GM19238 (cell line): ENCODE data around the gene ACKR3.

Experiments
- DNase-seq: peaks from one replicate; pipeline ENCODE4 v3.0.0; 2011; ENCODE audit warnings: low spot score; ENCODE audit not compliant: insufficient read length

The ACKR3 gene

DNA sequence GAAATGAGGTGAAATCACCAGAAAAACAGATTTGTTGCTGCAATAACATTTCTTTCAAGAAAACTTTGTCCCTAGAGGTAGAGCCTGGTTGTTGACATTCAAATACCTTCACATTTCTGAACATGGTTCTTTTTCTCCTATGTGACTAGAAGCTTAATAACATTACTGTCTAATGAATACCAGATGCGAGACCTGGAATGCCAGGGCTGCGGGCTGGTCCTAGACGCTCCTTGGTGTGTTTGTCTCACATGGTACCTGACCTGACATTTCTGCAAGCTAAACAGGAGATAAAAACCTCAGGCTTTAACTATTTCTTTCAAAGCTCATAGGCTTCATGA, 38.5 kb downstream of the ACKR3 start:
- DNase-seq: no peak

GRCh38 chr2:236608710-236609109, 39.1 kb downstream of the ACKR3 start:
- DNase-seq: no peak

GRCh38 chr2:236610991-236611821, 41.6 kb downstream of the ACKR3 start:
- no peak for DNase-seq

- no peak for DNase-seq
These were observed 43.1 kb downstream of the ACKR3 start for GRCh38 chr2:236612737-236613136.

DNA sequence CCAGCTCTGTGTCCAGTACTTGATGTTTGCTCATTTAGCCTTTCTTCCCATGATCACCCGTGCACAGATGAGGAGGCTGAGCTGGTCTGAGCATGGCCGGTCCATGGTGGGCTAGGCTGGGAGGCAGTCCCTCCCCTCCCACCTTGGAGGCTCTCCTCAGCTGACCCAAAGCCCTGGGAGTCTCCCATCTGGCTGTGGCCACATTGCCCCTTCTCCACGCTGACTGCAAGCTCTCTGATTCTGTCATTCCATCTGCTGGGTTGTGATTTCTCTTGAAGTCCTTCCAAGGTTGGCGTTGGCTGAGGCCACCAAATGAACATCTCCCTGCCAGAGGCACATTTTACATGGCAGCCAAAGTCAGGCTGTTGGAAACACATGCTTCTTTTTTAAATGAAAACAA, 44.0 kb downstream of the ACKR3 start:
- no peak for DNase-seq

DNA sequence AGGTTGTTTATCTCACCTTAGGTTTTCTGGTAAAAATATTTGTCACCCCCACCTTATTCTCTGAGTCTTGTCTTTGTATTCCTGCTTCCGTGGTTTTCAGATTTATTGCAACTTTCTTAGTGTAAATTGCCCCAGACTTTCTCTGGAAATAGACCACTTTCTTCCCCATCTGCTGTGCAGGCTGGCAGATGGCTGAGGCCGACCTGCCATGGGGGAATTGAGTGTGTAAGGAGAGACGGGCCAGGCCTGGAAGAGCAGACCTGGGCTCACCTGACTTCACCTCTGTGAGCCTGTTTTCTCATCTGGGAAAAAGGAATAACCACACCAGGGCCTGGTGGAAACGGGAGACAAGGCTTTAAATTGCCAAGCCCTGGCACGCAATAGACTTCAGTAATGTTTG, 44.9 kb downstream of the ACKR3 start:
- DNase-seq: no peak

GRCh38 chr2:236616031-236616430, 46.4 kb downstream of the ACKR3 start:
- no peak for DNase-seq

DNA sequence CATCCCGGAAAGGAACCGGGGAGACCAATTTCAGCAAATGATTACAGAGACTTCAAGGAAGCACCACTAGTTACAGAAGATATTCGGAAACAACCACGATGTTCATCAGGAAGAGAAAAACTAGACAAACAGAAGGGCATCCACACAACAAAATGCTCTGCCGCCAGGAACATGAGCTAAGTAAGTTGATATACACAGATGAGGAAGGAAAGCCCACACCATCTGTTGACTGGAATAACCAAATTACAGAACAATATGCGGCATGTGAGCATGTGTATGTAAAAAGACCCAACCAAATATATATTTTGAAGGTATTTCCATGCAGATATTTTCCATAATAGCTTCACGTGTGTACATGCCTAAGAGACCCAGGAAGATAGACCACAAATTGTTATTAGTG, 47.0 kb downstream of the ACKR3 start:
- no peak for DNase-seq

- no peak for DNase-seq
These were observed 47.7 kb downstream of the ACKR3 start for GRCh38 chr2:236617221-236617737.

- no peak for DNase-seq
These were observed 48.2 kb downstream of the ACKR3 start for GRCh38 chr2:236617796-236618195.

GRCh38 chr2:236618370-236618769, 48.7 kb downstream of the ACKR3 start:
- no peak for DNase-seq

DNA sequence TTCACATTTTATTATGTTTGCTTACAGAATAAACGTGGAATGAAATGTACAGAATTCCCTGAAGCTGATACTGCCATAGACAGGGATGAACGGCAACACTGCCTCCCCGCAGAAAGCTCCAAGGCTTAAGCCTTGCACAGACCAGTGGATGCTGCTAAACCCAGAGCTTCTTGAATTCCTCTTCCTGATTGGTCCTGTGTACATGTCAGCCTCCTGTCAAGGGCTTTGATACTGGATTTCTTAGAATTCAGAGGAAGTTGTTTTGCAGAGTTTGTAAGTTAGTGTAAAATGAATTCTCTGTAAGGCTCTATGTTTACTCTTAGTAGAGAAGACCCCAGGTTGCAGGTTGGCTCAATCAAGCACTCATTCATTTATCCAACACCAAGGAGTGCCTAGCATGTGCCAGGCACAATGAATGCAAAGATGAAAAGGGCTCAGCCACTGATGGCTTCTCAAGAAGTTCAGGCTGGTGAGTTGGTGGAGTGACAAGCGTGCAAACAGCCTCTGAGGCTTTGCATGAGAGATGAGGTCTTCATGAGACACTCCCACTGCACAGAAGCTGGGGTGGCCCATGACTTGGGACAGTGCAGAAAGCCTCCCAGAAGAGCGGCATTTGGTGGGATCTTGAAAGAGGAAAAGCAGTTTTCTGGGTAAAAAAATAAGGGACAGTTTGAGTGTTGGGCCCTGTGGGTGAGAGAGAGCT, 50.4 kb downstream of the ACKR3 start:
- DNase-seq: no peak

- no peak for DNase-seq
These were observed 52.2 kb downstream of the ACKR3 start for GRCh38 chr2:236621786-236622185.

DNA sequence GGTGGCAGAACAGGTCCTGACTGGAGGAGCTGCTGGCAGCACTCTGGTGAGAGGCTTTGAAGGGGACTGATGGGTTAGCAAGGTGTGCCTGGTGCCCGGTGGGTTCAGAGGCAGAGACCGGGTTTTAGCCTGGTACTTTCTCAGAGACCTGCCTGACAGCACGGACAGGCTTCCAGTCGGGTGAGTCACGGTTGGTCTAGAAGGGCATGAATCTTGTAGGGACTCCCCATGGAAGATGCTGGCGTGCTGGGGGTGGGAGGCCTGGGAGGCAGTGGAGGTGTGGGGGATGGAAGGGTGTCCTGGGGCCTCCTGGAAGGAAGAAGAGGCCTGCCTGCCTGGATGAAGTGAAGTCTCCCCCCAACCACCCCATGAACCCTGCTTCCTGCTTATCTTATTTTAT, 52.6 kb downstream of the ACKR3 start:
- no peak for DNase-seq

GRCh38 chr2:236622660-236623059, 53.0 kb downstream of the ACKR3 start:
- DNase-seq: no peak

- no peak for DNase-seq
These were observed 54.2 kb downstream of the ACKR3 start for GRCh38 chr2:236623816-236624215.

- no peak for DNase-seq
These were observed 55.6 kb downstream of the ACKR3 start for GRCh38 chr2:236625156-236625690.

- no peak for DNase-seq
These were observed 56.9 kb downstream of the ACKR3 start for GRCh38 chr2:236626391-236627150.

GRCh38 chr2:236627193-236627592, 57.6 kb downstream of the ACKR3 start:
- no peak for DNase-seq

- DNase-seq: no peak
These were observed 58.2 kb downstream of the ACKR3 start for GRCh38 chr2:236627841-236628240.

DNA sequence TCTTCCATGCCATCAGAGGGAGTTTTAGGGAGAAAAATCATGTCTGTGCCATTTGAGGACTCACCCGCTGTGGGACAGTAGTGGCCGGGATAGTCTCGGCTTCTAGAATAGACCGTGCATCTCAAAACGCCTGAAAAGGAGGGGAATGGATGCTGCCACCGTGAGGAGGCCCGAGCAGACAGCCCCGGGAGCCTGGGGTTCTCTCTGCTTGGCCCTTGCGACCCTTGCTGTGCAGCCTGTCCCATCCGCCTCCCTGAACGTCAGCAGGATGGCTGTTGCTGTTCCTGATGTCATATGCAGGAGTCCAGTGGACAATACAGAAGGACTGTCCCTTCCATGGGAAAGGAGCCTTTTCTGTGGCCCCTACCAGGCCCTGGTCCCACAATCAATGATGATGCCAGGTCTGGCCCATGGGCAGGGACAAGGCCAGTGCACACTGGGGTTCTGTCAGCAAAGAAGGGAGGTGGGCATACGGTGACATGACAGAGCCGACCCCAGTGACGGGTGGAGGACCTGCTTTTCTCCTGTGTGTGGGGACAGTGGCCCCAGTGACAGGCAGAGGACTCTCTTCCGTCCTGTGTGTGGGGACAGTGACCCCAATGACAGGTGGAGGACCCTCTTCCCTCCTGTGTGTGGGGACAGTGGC, 58.8 kb downstream of the ACKR3 start:
- no peak for DNase-seq
